H1 (cell line): ENCODE data around the gene ARHGAP25. TPM values are rescaled to one million over a fixed set of nuclear protein-coding genes. Genes with fewer than 3 reads are reported as not detected.

Experiments
- RBBP5 ChIP-seq: IDR thresholded peaks from 2 replicates; pipeline ENCODE4 v1.7.1; 2012; ENCODE audit warnings: low read depth, mild to moderate bottlenecking, inconsistent platforms, low read length, moderate library complexity, borderline replicate concordance
- USF2 ChIP-seq: IDR thresholded peaks from 2 replicates; pipeline ENCODE4 v1.6.1; 2011; ENCODE audit warnings: low read length, improper control_type of control experiment
- polyA plus RNA-seq, 7 experiments: library from polyadenylated mRNA; depleted of rRNA in 3 of 7; stranded (reverse) in 5 of 7; unstranded in 2 of 7; fragments of >200 nt in 5 of 7; fragments of 200-250 nt in 2 of 7; gene quantifications; 1 replicate in 5 of 7; 2 replicates in 1 of 7; 4 replicates in 1 of 7; pipeline versions ENCODE4 v1.2.1 to v1.2.3, GENCODE V29; 2011 to 2013; ENCODE audit warnings: missing spikeins in 2 of 7, mixed read lengths in 2 of 7
- total RNA-seq: library from RNA; stranded (reverse); fragmentation: NEBNext Ultra II Directional; extraction: Animal tissue kit (Norgen Biotek cat#: 25700); gene quantifications from 2 replicates; pipeline ENCODE4 v1.2.1, GENCODE V29; 2021
- TF ChIP-seq, protein P1 (sequence below): fragments of 300-600 bp; sonication (generic); IDR thresholded peaks from 2 replicates; pipeline ENCODE4 v1.7.1; 2012; ENCODE audit warnings: low read length, moderate library complexity, mild to moderate bottlenecking, inconsistent platforms; ENCODE audit not compliant: insufficient replicate concordance

Gene ARHGAP25
- total and polyA plus RNA-seq, 2 of the 8 experiments (the other 6 are each of a cell fraction or from before 2014, with no cell fraction given): 1.00 to 1.2 TPM

DNA sequence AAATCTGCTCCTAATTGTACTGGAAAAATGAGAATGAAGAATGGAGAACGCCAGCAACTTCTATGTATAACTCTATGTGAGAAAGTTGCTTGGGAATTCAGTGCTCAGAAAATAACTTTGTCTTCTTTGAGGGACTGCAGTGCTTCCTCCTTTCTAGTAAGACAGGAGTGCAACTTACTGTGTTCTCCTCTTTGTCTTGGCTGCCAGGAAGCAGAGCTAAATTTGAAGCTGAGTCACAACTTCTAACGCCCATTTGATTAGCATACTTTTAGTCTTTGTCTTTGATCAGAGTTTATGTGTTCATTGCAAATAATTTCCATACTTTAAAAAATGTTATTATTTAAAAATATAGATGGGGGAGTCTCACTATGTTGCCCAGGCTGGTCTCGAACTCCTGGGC, 6.6 kb downstream of the ARHGAP25 start (continued):
- TF ChIP-seq, protein P1, sequence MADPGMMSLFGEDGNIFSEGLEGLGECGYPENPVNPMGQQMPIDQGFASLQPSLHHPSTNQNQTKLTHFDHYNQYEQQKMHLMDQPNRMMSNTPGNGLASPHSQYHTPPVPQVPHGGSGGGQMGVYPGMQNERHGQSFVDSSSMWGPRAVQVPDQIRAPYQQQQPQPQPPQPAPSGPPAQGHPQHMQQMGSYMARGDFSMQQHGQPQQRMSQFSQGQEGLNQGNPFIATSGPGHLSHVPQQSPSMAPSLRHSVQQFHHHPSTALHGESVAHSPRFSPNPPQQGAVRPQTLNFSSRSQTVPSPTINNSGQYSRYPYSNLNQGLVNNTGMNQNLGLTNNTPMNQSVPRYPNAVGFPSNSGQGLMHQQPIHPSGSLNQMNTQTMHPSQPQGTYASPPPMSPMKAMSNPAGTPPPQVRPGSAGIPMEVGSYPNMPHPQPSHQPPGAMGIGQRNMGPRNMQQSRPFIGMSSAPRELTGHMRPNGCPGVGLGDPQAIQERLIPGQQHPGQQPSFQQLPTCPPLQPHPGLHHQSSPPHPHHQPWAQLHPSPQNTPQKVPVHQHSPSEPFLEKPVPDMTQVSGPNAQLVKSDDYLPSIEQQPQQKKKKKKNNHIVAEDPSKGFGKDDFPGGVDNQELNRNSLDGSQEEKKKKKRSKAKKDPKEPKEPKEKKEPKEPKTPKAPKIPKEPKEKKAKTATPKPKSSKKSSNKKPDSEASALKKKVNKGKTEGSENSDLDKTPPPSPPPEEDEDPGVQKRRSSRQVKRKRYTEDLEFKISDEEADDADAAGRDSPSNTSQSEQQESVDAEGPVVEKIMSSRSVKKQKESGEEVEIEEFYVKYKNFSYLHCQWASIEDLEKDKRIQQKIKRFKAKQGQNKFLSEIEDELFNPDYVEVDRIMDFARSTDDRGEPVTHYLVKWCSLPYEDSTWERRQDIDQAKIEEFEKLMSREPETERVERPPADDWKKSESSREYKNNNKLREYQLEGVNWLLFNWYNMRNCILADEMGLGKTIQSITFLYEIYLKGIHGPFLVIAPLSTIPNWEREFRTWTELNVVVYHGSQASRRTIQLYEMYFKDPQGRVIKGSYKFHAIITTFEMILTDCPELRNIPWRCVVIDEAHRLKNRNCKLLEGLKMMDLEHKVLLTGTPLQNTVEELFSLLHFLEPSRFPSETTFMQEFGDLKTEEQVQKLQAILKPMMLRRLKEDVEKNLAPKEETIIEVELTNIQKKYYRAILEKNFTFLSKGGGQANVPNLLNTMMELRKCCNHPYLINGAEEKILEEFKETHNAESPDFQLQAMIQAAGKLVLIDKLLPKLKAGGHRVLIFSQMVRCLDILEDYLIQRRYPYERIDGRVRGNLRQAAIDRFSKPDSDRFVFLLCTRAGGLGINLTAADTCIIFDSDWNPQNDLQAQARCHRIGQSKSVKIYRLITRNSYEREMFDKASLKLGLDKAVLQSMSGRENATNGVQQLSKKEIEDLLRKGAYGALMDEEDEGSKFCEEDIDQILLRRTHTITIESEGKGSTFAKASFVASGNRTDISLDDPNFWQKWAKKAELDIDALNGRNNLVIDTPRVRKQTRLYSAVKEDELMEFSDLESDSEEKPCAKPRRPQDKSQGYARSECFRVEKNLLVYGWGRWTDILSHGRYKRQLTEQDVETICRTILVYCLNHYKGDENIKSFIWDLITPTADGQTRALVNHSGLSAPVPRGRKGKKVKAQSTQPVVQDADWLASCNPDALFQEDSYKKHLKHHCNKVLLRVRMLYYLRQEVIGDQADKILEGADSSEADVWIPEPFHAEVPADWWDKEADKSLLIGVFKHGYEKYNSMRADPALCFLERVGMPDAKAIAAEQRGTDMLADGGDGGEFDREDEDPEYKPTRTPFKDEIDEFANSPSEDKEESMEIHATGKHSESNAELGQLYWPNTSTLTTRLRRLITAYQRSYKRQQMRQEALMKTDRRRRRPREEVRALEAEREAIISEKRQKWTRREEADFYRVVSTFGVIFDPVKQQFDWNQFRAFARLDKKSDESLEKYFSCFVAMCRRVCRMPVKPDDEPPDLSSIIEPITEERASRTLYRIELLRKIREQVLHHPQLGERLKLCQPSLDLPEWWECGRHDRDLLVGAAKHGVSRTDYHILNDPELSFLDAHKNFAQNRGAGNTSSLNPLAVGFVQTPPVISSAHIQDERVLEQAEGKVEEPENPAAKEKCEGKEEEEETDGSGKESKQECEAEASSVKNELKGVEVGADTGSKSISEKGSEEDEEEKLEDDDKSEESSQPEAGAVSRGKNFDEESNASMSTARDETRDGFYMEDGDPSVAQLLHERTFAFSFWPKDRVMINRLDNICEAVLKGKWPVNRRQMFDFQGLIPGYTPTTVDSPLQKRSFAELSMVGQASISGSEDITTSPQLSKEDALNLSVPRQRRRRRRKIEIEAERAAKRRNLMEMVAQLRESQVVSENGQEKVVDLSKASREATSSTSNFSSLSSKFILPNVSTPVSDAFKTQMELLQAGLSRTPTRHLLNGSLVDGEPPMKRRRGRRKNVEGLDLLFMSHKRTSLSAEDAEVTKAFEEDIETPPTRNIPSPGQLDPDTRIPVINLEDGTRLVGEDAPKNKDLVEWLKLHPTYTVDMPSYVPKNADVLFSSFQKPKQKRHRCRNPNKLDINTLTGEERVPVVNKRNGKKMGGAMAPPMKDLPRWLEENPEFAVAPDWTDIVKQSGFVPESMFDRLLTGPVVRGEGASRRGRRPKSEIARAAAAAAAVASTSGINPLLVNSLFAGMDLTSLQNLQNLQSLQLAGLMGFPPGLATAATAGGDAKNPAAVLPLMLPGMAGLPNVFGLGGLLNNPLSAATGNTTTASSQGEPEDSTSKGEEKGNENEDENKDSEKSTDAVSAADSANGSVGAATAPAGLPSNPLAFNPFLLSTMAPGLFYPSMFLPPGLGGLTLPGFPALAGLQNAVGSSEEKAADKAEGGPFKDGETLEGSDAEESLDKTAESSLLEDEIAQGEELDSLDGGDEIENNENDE: no peak
- TF ChIP-seq USF2 (no peak), RBBP5 (no peak)
